HepG2 (cell line): ENCODE data around the gene EXO1. TPM values are rescaled to one million over a fixed set of nuclear protein-coding genes. Genes with fewer than 3 reads are reported as not detected.

Source experiments
- CREB3 ChIP-seq: sonication (generic); formaldehyde crosslinking; IDR thresholded peaks from 2 replicates; pipeline ENCODE4 v1.5.0; 2020; ENCODE audit warnings: missing genetic modification reagents
- GLI4 ChIP-seq: sonication (generic); formaldehyde crosslinking; IDR thresholded peaks from 2 replicates; pipeline ENCODE4 v1.5.1; 2020; ENCODE audit warnings: missing genetic modification reagents, mild to moderate bottlenecking, moderate library complexity, borderline replicate concordance
- GTF3A ChIP-seq: sonication (generic); formaldehyde crosslinking; conservative IDR thresholded peaks from 2 replicates; pipeline ENCODE4 v1.4.0; 2020; ENCODE audit warnings: mild to moderate bottlenecking, missing genetic modification reagents
- HBP1 ChIP-seq: IDR thresholded peaks from 2 replicates; pipeline ENCODE4 v1.6.1; 2016; ENCODE audit warnings: low read depth, control low read depth
- HES4 ChIP-seq: sonication (generic); formaldehyde crosslinking; IDR thresholded peaks from 2 replicates; pipeline ENCODE4 v1.9.0; 2021; ENCODE audit warnings: mild to moderate bottlenecking, missing genetic modification reagents, borderline replicate concordance
- HOMEZ ChIP-seq: IDR thresholded peaks from 2 replicates; pipeline ENCODE4 v1.6.1; 2016; ENCODE audit warnings: low read depth
- JUNB ChIP-seq: sonication (generic); formaldehyde crosslinking; IDR thresholded peaks from 2 replicates; pipeline ENCODE4 v1.8.0; 2022; ENCODE audit warnings: missing genetic modification reagents, mild to moderate bottlenecking, borderline replicate concordance
- KDM5B ChIP-seq: sonication (generic); formaldehyde crosslinking; IDR thresholded peaks from 2 replicates; pipeline ENCODE4 v1.4.0; 2020; ENCODE audit warnings: missing genetic modification reagents, mild to moderate bottlenecking, borderline replicate concordance
- NBN ChIP-seq: fragments of 450-650 bp; conservative IDR thresholded peaks from 2 replicates; pipeline ENCODE4 v1.6.1; 2017
- PRDM10 ChIP-seq: sonication (generic); formaldehyde crosslinking; IDR thresholded peaks from 2 replicates; pipeline ENCODE4 v1.4.0; 2020; ENCODE audit warnings: low read depth, missing genetic modification reagents
- TOPORS ChIP-seq: sonication (generic); formaldehyde crosslinking; IDR thresholded peaks from 2 replicates; pipeline ENCODE4 v1.8.0; 2023; ENCODE audit warnings: mild to moderate bottlenecking, missing genetic modification reagents
- ZNF205 ChIP-seq: IDR thresholded peaks from 2 replicates; pipeline ENCODE4 v1.6.1; 2018; ENCODE audit warnings: missing biosample characterization, missing genetic modification reagents
- ZNF552 ChIP-seq: sonication (generic); formaldehyde crosslinking; IDR thresholded peaks from 2 replicates; pipeline ENCODE4 v1.9.0; 2022; ENCODE audit warnings: missing genetic modification reagents, mild to moderate bottlenecking, borderline replicate concordance
- ZNF574 ChIP-seq: sonication (generic); formaldehyde crosslinking; IDR thresholded peaks from 2 replicates; pipeline ENCODE4 v1.4.0; 2020; ENCODE audit warnings: missing genetic modification reagents
- ZUFSP ChIP-seq: sonication (generic); formaldehyde crosslinking; IDR thresholded peaks from 2 replicates; pipeline ENCODE4 v1.9.0; 2021; ENCODE audit warnings: missing genetic modification reagents, mild to moderate bottlenecking, borderline replicate concordance
- polyA plus RNA-seq, 8 experiments: library from polyadenylated mRNA; depleted of rRNA in 3 of 8; stranded (reverse) in 7 of 8; unstranded in 1 of 8; fragments of >200 nt; fragmentation: Illumina TruSeq in 4 of 8; extraction: Trizol in 4 of 8; gene quantifications; 2 replicates each; pipeline versions ENCODE4 v1.2.1 to v1.2.3, GENCODE V29; 2011 to 2016; ENCODE audit warnings: low read depth in 4 of 8, missing spikeins in 1 of 8, mixed read lengths in 1 of 8; ENCODE audit not compliant: insufficient read depth in 1 of 8
- total RNA-seq, 5 experiments: library from RNA; depleted of rRNA; stranded (reverse); fragments of >200 nt; fragmentation: Illumina TruSeq; extraction: Trizol; gene quantifications; 2 replicates each; pipeline ENCODE4 v1.2.3, GENCODE V29; 2016; ENCODE audit warnings: low read depth in 1 of 5

The EXO1 gene
- total and polyA plus RNA-seq, 2 of the 13 experiments (the other 11 are each of a cell fraction or from before 2014, with no cell fraction given) = 3.2 to 26.1 TPM

- peak; percentile 35 for TF ChIP-seq PRDM10 (CRISPR knock-in tag)
- no peak for TF ChIP-seq GLI4 (CRISPR knock-in tag)
- TF ChIP-seq GTF3A (CRISPR knock-in tag) = peak; percentile 35; the same call in 1 of the 2 replicates
- no peak for TF ChIP-seq JUNB (CRISPR knock-in tag)
- peak; percentile 99 for TF ChIP-seq HBP1 (CRISPR knock-in tag)
- TF ChIP-seq CREB3 (CRISPR knock-in tag) = no peak
- TF ChIP-seq ZNF574 (CRISPR knock-in tag) = peak; percentile 90
- TF ChIP-seq ZUFSP = no peak
- TF ChIP-seq ZNF205 (CRISPR knock-in tag) = no peak; the same call in 1 of the 2 replicates
- TF ChIP-seq TOPORS (CRISPR knock-in tag) = peak; percentile 90; the same call in 1 of the 2 replicates
- TF ChIP-seq NBN = no peak
- TF ChIP-seq KDM5B (CRISPR knock-in tag) = peak; percentile 70; the same call in 1 of the 2 replicates
- TF ChIP-seq ZNF552 = no peak
- no peak for TF ChIP-seq HOMEZ (CRISPR knock-in tag)
- no peak for TF ChIP-seq HES4 (CRISPR knock-in tag)
These were observed at the start of gene EXO1 (continued) for GRCh38 chr1:241847796-241848685.
